ENCODE measurements around the gene DNAAF1. TPM values are rescaled to one million over a fixed set of nuclear protein-coding genes. Genes with fewer than 3 reads are reported as not detected.

The DNAAF1 gene
- total RNA-seq, 1 donor from 2014 or later, result not detected

DNA sequence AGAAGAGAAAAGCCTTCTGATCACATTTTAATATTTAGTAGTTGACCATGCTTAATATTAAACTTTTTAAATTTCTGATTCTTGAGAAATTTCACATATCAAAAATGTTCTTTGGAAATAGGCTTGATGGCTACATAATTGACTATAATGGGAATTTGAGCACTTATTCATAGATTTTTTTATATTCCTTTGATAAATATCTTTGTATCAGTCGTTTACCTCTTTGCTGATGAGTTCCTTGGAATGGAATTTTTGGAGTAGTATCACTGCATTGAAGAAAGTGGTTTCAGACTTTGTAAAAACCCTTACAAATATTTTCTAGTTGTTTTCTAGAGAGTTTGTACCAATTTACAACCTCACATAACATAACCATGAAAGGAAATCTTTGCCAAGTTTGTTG is 14.7 kb downstream of the DNAAF1 start:
- TF ChIP-seq, protein P1, sequence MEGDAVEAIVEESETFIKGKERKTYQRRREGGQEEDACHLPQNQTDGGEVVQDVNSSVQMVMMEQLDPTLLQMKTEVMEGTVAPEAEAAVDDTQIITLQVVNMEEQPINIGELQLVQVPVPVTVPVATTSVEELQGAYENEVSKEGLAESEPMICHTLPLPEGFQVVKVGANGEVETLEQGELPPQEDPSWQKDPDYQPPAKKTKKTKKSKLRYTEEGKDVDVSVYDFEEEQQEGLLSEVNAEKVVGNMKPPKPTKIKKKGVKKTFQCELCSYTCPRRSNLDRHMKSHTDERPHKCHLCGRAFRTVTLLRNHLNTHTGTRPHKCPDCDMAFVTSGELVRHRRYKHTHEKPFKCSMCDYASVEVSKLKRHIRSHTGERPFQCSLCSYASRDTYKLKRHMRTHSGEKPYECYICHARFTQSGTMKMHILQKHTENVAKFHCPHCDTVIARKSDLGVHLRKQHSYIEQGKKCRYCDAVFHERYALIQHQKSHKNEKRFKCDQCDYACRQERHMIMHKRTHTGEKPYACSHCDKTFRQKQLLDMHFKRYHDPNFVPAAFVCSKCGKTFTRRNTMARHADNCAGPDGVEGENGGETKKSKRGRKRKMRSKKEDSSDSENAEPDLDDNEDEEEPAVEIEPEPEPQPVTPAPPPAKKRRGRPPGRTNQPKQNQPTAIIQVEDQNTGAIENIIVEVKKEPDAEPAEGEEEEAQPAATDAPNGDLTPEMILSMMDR (conservative IDR thresholded peaks at IDR 0.05; ENCODE audit: low read depth, low read length), result no peak
- H3K4me3 ChIP-seq (ENCODE audit: low read depth, low read length), result no peak overlapping the region
- no peak for DNase-seq (ENCODE audit: low read depth)

DNA sequence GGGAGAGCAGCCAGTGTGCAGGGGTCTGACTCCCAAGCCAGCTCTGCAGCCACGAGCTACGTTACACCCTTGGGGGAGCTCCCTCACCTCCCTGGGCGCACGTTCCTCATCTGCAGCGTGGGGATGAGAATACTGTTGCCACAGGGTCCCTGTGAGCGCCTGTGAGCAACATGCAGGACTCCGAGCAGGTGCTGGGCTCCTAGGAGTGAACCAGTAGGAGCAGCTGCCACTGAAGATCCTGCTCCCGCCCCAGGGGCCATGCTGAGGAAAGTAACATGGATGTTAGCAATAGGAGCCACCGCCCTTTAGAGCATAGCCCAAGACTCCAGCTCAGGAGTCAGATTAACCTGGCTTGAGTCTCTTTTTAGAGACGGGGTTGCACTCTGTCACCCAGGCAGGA is 15.9 kb downstream of the DNAAF1 start:
- no peak overlapping the region for H3K4me3 ChIP-seq (ENCODE audit: low read depth, low read length)
- TF ChIP-seq, protein P1 (conservative IDR thresholded peaks at IDR 0.05; ENCODE audit: low read depth, low read length), result no peak
- no peak for DNase-seq (ENCODE audit: low read depth)

DNA sequence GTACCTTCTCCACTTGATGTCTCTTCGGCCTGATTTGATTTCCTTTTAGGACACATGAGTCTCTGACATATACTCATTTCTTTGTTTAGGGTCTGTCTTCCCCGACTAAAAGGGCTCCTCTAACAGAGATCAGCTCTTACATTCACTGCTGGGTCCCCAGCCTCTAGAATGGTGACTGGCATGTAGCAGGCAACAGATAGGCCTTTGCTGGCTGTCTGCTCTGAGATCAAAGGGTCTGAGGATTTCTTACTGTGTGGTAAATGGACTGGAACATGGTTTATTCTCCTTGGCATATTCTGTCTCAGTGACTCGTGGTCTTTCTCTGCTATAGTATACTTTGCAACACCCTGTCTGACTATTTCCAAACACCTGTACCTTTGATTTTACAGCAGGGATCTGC is 16.7 kb downstream of the DNAAF1 start:
- no peak overlapping the region for H3K4me3 ChIP-seq (ENCODE audit: low read depth, low read length)
- TF ChIP-seq, protein P1 (conservative IDR thresholded peaks at IDR 0.05; ENCODE audit: low read depth, low read length), result no peak
- no peak for DNase-seq (ENCODE audit: low read depth)

DNA sequence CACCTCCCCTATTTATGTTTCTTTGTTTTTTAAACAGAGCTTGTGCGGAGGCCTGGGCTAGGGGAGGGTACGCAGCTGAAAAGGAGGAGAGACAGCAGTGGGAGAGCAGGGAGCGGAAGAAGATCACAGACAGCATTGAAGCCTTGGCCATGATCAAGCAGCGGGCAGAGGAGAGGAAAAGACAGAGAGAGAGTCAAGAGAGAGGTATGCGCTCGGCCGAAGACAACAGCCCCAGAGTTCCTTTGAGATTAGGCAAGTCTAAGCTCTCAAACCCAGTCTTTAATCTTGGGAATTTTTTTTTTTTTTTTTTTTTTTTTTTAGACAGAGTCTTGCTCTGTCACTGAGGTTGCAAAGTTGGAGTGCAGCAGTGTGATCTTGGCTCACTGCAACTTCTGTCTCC is 20.6 kb downstream of the DNAAF1 start:
- DNase-seq (ENCODE audit: low read depth), result no peak
- TF ChIP-seq, protein P1 (conservative IDR thresholded peaks at IDR 0.05; ENCODE audit: low read depth, low read length), result no peak
- no peak overlapping the region for H3K4me3 ChIP-seq (ENCODE audit: low read depth, low read length)

DNA sequence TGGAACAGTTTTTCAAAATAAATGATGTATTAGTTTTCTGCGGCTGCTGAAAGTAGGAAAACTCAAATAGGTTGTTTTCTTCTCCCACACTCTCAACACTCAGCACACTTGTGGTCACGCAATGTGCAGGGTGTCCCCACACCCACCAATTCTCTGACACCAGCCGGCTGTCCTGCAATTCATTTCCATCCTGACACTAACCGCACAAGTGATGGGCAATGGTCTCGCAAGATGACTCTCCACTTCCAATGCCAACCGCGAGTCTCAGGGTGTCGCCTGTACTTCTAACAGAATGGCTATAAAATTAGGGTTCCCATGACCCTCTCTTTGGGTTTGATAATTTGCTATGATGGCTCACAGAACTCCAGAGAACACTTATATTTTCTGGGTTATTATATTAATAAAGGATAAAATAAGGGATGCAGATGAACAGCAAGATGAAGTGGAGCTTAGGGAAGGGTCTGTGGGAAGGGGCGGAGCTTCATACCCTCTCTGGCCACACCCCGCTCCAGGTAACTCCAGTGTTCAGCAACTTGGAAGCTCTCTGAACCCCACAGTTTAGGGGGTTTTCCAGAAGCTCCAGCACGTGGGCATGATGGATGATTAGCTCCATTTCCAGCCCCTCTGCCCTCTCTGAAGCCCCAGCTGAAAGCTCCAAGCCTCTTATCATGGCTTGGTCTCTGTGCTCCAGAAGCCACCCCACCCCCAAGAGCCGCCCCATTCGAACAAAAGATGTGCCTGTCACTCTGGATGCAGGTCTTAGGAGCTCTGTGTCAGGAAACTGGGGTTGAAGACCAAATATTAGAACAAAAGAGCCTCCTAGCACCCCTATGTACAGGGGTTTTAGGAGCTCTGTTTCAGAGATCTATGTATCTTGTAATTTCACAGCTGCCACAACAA is 21.9 kb downstream of the DNAAF1 start:
- no peak for DNase-seq (ENCODE audit: low read depth)
- H3K4me3 ChIP-seq (ENCODE audit: low read depth, low read length), result no peak overlapping the region
- TF ChIP-seq, protein P1 (conservative IDR thresholded peaks at IDR 0.05; ENCODE audit: low read depth, low read length), result no peak

DNA sequence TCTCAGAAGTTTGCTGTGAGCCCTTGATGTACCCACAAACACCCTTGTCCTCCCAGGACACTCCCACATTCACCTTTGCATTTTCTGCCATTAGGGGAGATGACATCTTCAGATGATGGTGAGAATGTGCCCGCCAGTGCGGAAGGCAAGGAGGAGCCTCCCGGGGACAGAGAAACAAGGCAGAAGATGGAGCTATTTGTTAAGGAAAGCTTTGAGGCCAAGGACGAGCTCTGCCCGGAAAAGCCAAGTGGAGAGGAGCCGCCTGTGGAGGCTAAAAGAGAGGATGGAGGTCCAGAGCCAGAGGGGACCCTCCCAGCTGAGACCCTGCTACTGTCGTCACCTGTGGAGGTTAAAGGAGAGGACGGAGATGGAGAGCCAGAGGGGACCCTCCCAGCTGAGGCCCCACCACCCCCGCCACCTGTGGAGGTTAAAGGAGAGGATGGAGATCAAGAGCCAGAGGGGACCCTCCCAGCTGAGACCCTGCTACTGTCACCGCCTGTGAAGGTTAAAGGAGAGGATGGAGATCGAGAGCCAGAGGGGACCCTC is 24.7 kb downstream of the DNAAF1 start:
- no peak overlapping the region for H3K4me3 ChIP-seq (ENCODE audit: low read depth, low read length)
- TF ChIP-seq, protein P1 (conservative IDR thresholded peaks at IDR 0.05; ENCODE audit: low read depth, low read length), result no peak
- no peak for DNase-seq (ENCODE audit: low read depth)
